ENCODE data around the gene NRROS. TPM values are rescaled to one million over a fixed set of nuclear protein-coding genes. Genes with fewer than 3 reads are reported as not detected.

Gene NRROS
- total and polyA plus RNA-seq, 10 of the 15 experiments (the other 5 are each of a cell fraction or from before 2014, with no cell fraction given): 0.35 to 42.2 (median 12.6) TPM

DNA sequence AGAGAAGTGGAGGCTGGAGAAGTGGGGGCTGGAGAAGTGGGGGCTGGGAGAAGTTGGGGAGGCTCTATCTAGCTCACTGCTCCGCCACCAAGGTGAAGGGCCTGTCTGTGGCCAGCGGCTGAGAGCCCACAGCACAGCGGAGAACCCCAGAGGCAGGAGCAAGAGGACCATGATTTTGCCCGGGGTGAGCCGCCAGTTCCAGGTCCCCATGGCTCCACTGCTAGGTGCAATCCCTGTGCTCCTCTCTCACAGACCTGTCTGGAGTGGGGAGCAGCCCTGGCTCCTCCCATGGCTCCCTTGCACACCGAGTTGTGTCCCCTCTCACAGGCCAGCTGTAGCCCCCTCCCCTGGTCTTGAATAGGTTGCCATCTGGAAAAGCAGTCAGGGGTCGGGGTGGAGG is 4.7 kb upstream of the NRROS start:
- no peak for DNase-seq (ENCODE audit: low read depth, low spot score)
- Histone ChIP-seq H2AFZ (ENCODE audit: control insufficient read depth, low read depth, low read length) (no peak overlapping the region), H3K79me2 (ENCODE audit: control insufficient read depth, insufficient read depth, low read length) (peaks cover 24% of the 10 kb centered on the region), H3K27me3 (replicated peaks in 1 of 2; ENCODE audit: control insufficient read depth in 2 of 2, insufficient read depth in 2 of 2, low read length in 1 of 2) (no peaks in the 10 kb centered on the region), H3K4me1 (ENCODE audit: control insufficient read depth, insufficient read depth, low read length) (peaks cover 42% of the 10 kb centered on the region), H3K9me3 (replicated peaks; ENCODE audit: control insufficient read depth, insufficient read depth, low read length) (no peaks in the 10 kb centered on the region), H4K20me1 (ENCODE audit: control insufficient read depth, insufficient read depth) (no peaks in the 10 kb centered on the region), H3K4me3 (no peak overlapping the region), H3K27ac (ENCODE audit: control insufficient read depth, insufficient read depth) (peak overlapping the region; percentile 29), H3K36me3 (ENCODE audit: control insufficient read depth in 2 of 2, insufficient read depth in 2 of 2, low read length in 1 of 2) (no peaks in the 10 kb centered on the region), H3K4me2 (ENCODE audit: control insufficient read depth, insufficient read depth) (peak overlapping the region; percentile 31; the same call in 1 of the 2 replicates), H3K9ac (ENCODE audit: control insufficient read depth, insufficient read depth, low read length) (no peak overlapping the region)
- ChIA-PET SMC1A (ENCODE audit: uncharacterized antibody, unreplicated experiment) (interaction anchor here (0.6 to 8.3 kb wide), 3 partner anchors 8 to 51 kb away, joined by 3 to 82 read pairs (median 26); partner anchors contain the start of gene NRROS), POLR2A (no interaction called here), RAD21 (ENCODE audit: unreplicated experiment) (interaction anchor here (5.1 to 6.0 kb wide), 2 partner anchors 7 to 25 kb away, joined by 31 to 49 read pairs; partner anchors contain the start of gene NRROS), CTCF (interaction anchor here (0.6 to 2.1 kb wide), 3 partner anchors 25 to 31 kb away, joined by 3 to 12 read pairs (median 4); no protein-coding TSS in a partner anchor)
- FAIRE-seq: no peak
- ATAC-seq: no peak
- 93% methylated on average over 6 of the region's 7 CpGs for WGBS (ENCODE audit: insufficient coverage, insufficient replicate concordance, low lambda C conversion rate, missing lambda C conversion rate)
- no TSS peak for BruUV-seq (replicated peaks)
- no peak for TF ChIP-seq RB1 (IDR thresholded peaks at IDR 0.05; ENCODE audit: borderline replicate concordance)
- TF ChIP-seq NR2F1 (conservative IDR thresholded peaks at IDR 0.05): 0 out of 2 replicates have a peak, but pooled peaks have one; percentile 16
- TF ChIP-seq, protein P1, sequence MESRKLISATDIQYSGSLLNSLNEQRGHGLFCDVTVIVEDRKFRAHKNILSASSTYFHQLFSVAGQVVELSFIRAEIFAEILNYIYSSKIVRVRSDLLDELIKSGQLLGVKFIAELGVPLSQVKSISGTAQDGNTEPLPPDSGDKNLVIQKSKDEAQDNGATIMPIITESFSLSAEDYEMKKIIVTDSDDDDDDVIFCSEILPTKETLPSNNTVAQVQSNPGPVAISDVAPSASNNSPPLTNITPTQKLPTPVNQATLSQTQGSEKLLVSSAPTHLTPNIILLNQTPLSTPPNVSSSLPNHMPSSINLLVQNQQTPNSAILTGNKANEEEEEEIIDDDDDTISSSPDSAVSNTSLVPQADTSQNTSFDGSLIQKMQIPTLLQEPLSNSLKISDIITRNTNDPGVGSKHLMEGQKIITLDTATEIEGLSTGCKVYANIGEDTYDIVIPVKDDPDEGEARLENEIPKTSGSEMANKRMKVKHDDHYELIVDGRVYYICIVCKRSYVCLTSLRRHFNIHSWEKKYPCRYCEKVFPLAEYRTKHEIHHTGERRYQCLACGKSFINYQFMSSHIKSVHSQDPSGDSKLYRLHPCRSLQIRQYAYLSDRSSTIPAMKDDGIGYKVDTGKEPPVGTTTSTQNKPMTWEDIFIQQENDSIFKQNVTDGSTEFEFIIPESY (IDR thresholded peaks at IDR 0.05): peak; percentile 82; the same call in 1 of the 2 replicates
- intact Hi-C loops (cut with micrococcal nuclease; ENCODE audit: unreplicated experiment) (no loop called here), in situ Hi-C loops (cut with MboI) (no loop called here)

Data from GM12878 (cell line).